Esophagus muscularis mucosa (tissue), 3 donors: ENCODE data around the gene FAM227B.

Experiments used
- POLR2AphosphoS5 ChIP-seq, 2 donors: sonication (generic); formaldehyde crosslinking; IDR thresholded peaks; one replicate each; pipeline ENCODE4 v1.6.1; 2017; ENCODE audit warnings: antibody characterized with exemption in 2 of 2
- TF ChIP-seq, protein P1 (sequence below), 3 experiments: fragments of 200-600 bp in 2 of 3; fragments of 450-650 bp in 1 of 3; sonication (generic) in 2 of 3; IDR thresholded peaks; one replicate each; pipeline ENCODE4 v1.5.1; 2017 to 2019; ENCODE audit warnings: antibody characterized with exemption in 3 of 3, mild to moderate bottlenecking in 2 of 3, moderate library complexity in 1 of 3

DNA sequence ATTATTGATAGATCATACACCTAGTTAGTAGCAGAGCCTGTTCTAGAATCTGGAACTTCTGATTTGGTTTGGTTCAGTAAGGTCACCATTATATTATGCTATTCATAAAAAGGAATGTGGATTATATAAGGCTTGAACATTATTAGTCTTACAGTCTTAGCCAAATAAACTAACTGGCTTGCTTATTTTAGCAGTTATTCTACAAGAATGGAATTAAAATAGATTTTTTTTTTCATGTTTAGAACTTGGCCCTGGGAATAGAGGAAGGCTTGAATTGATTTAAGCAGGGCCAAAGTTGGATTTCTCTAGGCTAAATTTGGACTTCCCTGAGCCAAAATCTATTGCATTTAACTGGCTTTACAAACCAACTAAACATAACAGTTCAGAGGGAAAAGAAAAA is 24.7 kb upstream of the FAM227B start:
- TF ChIP-seq, protein P1, sequence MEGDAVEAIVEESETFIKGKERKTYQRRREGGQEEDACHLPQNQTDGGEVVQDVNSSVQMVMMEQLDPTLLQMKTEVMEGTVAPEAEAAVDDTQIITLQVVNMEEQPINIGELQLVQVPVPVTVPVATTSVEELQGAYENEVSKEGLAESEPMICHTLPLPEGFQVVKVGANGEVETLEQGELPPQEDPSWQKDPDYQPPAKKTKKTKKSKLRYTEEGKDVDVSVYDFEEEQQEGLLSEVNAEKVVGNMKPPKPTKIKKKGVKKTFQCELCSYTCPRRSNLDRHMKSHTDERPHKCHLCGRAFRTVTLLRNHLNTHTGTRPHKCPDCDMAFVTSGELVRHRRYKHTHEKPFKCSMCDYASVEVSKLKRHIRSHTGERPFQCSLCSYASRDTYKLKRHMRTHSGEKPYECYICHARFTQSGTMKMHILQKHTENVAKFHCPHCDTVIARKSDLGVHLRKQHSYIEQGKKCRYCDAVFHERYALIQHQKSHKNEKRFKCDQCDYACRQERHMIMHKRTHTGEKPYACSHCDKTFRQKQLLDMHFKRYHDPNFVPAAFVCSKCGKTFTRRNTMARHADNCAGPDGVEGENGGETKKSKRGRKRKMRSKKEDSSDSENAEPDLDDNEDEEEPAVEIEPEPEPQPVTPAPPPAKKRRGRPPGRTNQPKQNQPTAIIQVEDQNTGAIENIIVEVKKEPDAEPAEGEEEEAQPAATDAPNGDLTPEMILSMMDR (IDR thresholded peaks at IDR 0.05), result no peak
- TF ChIP-seq POLR2AphosphoS5 (IDR thresholded peaks at IDR 0.05), result no peak
